ENCODE results near the gene CHST13. TPM values are rescaled to one million over a fixed set of nuclear protein-coding genes. Genes with fewer than 3 reads are reported as not detected.

Gene CHST13
- total RNA-seq, 1 donor from 2014 or later, result 4.2 TPM

DNA sequence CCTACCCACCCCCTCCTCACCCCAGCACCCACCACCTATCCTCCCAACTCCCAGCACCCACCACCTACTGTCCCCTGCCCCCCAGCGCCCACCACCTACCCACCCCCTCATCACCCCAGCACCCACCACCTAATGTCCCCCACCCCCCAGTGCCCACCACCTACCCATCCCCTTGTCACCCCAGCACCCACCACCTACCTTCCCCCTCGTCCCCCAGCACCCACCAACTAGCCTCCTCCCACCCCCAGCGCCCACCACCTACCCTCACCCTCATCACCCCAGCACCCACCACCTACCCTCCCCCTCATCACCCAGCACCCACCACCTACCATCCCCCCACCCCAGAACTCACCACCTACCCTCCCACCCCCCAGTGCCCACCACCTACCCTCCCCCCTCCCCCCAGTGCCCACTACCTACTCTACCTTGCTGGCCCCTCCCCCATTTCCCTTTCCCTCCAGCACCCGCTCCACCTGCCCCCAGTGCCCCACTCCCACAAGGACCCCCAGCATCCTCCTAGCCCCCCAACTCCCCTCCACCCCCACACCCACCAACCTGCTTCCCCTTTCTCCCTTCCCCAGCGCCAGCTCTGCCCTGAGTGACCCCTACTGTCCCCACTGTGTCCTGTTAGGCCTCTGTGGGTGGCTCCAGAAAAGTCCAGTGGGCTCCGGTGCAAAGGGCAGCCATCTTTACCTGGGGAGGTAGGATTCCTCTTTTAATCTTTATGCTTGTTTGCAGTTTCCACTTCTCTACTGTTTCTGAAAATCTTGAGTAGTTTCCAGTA, 7.6 kb upstream of the CHST13 start:
- DNase-seq (ENCODE audit: extremely low spot score in 2 of 2), result no peak
- Histone ChIP-seq H3K27ac (no peak overlapping the region), H3K36me3 (no peaks in the 10 kb centered on the region), H3K4me3 (no peak overlapping the region), H3K9me3 (no peaks in the 10 kb centered on the region), H3K27me3 (no peaks in the 10 kb centered on the region), H3K4me1 (no peaks in the 10 kb centered on the region)
- intact Hi-C loops (cut with DNase I), result no loop called here
- TF ChIP-seq POLR2AphosphoS5 (IDR thresholded peaks at IDR 0.05; ENCODE audit: insufficient read depth in 1 of 2, low read depth in 1 of 2), result no peak

DNA sequence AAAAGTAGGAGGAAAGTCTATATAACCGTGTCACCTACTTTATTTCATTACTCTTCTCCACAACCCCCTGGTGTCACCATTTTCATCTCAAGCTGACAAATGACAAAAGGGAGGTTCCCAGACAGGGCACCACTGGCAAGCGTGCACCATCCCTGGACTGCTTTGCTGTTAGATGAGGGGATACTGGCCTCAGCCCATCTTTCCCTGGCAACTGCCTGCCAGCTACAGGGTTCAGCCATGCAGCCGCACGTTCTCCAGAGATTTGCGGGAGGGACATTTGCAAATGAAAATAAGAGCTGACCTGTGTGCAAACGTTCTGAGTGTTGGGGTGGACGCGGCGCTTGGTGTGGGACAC, 7.0 kb upstream of the CHST13 start:
- H3K4me1 ChIP-seq, result no peaks in the 10 kb centered on the region
- no peak overlapping the region for H3K4me3 ChIP-seq
- TF ChIP-seq POLR2AphosphoS5 (IDR thresholded peaks at IDR 0.05; ENCODE audit: insufficient read depth in 1 of 2, low read depth in 1 of 2), result no peak
- no peak for DNase-seq (ENCODE audit: extremely low spot score in 2 of 2)
- H3K27ac ChIP-seq, result no peak overlapping the region
- intact Hi-C loops (cut with DNase I), result no loop called here
- no peaks in the 10 kb centered on the region for H3K36me3 ChIP-seq
- no peaks in the 10 kb centered on the region for H3K9me3 ChIP-seq
- no peaks in the 10 kb centered on the region for H3K27me3 ChIP-seq

DNA sequence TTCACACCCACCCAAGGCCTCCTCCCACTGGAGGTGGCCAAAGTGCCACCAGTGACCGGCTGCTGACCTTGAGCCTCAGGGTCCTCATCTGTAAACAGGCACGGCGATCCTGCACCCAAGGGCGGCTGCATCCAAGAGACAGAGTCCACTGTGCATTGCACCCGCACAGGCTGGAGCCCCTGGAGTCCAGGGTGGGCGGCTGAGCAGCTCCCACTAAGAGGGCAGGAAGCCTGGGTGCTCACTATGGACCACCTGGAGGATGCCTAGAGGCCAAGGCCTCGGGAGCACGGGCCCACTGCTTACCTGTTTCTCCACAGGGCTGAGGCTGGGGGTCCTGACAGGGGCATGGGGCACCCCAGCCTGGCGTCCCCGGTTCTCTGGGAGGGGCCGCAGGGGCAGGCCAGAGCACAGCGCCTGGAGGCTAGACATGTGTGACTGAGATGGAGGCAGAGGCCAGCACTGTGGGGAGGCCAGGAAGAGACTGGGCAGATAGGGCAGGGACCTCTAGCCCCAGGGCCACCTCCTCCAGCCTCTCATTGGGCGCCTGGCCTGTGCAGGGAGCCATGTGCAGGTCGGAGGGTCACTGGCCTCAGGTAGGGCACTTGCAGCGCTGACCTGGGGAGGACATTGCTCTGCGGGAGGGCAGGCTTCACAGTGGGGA, 6.5 kb upstream of the CHST13 start, which contains the start of gene UROC1:
Gene UROC1 (minus strand): TSS at position 483 of the 661 bp plus-strand sequence. CDS start 54 bp downstream, at position 429.
- H3K36me3 ChIP-seq, result no peaks in the 10 kb centered on the region
- DNase-seq (ENCODE audit: extremely low spot score in 2 of 2), result no peak

DNA sequence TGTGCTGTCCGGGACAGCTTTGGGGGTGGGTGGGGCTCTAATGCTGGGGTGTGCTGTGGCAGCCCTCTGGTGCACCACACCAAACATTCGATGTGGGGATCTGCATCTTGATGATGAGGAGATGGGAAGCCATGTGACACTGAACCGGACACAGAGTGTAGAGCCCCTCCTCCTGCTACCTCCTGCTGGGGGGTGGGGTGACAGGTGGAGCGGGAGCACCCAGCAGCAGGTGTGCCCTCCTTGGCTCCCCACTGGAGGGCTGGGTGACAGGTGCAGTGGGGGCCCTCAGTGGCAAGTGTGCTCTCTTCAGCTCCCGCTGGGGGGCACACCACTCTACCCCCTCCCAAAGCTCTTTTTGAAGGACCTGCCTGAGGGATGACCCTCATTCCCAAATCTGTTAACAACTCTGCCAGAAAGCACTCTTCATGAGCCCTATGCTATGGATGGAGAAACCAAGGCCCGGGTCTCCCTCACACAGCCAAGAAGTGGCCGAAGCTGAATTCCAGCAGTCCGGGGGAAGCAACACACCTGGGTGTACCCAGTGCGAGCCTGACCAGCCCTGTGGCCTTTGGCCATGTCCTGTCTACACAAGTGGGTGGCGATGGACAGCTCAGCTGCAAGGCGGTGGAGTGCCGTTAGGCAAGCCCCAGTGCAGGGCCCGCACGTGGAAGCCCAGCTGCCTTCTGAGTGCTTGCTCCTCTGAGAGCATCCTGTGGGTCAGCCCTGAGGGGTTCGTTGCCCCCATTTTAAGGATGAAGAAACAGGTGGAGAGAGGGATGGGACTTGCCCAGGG, 5.8 kb upstream of the CHST13 start:
- no peaks in the 10 kb centered on the region for H3K9me3 ChIP-seq
- H3K27me3 ChIP-seq, result no peaks in the 10 kb centered on the region
- no peaks in the 10 kb centered on the region for H3K36me3 ChIP-seq
- intact Hi-C loops (cut with DNase I), result no loop called here
- H3K4me3 ChIP-seq, result no peak overlapping the region
- H3K4me1 ChIP-seq, result no peaks in the 10 kb centered on the region
- DNase-seq (ENCODE audit: extremely low spot score in 2 of 2), result no peak
- H3K27ac ChIP-seq, result no peak overlapping the region
- TF ChIP-seq, protein P1, sequence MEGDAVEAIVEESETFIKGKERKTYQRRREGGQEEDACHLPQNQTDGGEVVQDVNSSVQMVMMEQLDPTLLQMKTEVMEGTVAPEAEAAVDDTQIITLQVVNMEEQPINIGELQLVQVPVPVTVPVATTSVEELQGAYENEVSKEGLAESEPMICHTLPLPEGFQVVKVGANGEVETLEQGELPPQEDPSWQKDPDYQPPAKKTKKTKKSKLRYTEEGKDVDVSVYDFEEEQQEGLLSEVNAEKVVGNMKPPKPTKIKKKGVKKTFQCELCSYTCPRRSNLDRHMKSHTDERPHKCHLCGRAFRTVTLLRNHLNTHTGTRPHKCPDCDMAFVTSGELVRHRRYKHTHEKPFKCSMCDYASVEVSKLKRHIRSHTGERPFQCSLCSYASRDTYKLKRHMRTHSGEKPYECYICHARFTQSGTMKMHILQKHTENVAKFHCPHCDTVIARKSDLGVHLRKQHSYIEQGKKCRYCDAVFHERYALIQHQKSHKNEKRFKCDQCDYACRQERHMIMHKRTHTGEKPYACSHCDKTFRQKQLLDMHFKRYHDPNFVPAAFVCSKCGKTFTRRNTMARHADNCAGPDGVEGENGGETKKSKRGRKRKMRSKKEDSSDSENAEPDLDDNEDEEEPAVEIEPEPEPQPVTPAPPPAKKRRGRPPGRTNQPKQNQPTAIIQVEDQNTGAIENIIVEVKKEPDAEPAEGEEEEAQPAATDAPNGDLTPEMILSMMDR (IDR thresholded peaks at IDR 0.05), result no peak
- TF ChIP-seq POLR2AphosphoS5 (IDR thresholded peaks at IDR 0.05; ENCODE audit: insufficient read depth in 1 of 2, low read depth in 1 of 2) (no peak), POLR2A (IDR thresholded peaks at IDR 0.05) (no peak)

More for the DNA sequence above, 6.5 kb upstream of the CHST13 start, which contains the start of gene UROC1:
- intact Hi-C loops (cut with DNase I), result no loop called here
- H3K9me3 ChIP-seq, result no peaks in the 10 kb centered on the region
- no peaks in the 10 kb centered on the region for H3K4me1 ChIP-seq
- H3K4me3 ChIP-seq, result no peak within 1 kb of the TSS
- H3K27ac ChIP-seq, result no peak within 1 kb of the TSS
- no peaks in the 10 kb centered on the region for H3K27me3 ChIP-seq
- TF ChIP-seq POLR2AphosphoS5 (IDR thresholded peaks at IDR 0.05; ENCODE audit: insufficient read depth in 1 of 2, low read depth in 1 of 2) (no peak), POLR2A (IDR thresholded peaks at IDR 0.05) (no peak)
- TF ChIP-seq, protein P1 (IDR thresholded peaks at IDR 0.05), result no peak

DNA sequence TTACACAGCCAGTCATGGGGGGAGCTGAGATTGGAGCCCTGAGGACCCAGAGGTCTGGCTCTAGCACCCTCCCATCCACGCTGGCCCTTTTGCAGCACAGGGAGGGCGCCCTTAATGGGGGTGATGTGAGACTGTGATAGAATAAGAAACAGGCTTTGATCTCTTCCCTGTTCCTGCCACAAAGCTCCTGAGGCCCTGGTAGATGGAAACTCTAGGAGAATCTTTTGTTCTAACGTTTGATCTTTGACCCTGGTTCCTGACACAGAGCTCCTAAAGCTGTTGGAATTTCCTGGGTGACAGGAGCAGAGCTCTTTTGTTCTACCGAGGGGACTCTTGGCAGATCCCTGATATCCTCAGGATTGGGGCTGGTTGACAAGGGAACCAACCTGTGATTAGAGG, 5.2 kb upstream of the CHST13 start:
- no peak for DNase-seq (ENCODE audit: extremely low spot score in 2 of 2)
- H3K27ac ChIP-seq, result no peak overlapping the region
- H3K9me3 ChIP-seq, result no peaks in the 10 kb centered on the region
- no peaks in the 10 kb centered on the region for H3K36me3 ChIP-seq
- H3K4me1 ChIP-seq, result peaks cover 2% of the 10 kb centered on the region
- H3K4me3 ChIP-seq, result no peak overlapping the region
- intact Hi-C loops (cut with DNase I), result no loop called here
- TF ChIP-seq POLR2AphosphoS5 (IDR thresholded peaks at IDR 0.05; ENCODE audit: insufficient read depth in 1 of 2, low read depth in 1 of 2) (no peak), POLR2A (IDR thresholded peaks at IDR 0.05) (no peak)
- TF ChIP-seq, protein P1 (IDR thresholded peaks at IDR 0.05), result no peak
- no peaks in the 10 kb centered on the region for H3K27me3 ChIP-seq
